ENCODE data around the gene NOTCH2.

The NOTCH2 gene

DNA sequence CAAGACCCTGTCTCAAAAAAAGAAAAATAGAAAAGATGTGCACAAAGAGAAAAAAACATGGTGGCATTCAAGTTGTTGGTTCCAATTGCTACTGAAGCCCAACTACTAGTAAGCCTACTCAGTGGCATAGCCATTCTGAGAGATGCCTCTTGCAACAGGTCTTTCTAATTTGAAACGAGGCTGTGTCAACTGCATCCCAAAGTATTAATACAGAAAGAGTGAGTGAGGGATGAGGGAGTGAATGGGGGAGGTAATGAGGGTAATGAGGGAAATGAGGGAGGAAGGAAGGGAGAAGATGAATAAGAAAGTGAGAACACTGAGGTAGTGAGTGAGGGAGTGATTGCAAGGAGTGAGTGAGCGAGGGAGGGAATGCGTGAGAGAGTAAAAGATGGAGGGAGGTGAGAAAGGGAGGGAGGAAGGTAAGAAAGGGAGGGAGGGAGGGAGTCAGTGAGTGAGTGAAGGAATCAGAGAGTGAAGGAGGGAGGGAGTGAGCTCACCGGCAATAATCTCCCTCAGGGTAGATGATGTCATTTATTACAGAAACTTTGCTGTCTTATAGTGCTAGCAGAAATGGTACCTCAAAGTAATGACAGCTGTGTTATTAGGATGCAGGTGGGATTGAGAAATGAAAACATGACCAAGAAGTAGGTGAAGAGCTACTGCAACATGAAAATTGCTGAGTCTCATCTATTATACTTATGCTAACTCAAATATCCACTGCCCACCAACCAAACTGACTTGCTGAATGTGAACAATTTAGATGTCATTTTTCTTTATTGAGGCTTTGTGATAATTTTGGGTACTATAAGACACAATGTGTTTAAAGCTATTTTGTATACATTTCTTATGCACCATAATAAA, 97.5 kb downstream of the NOTCH2 start:
- no peaks in the 10 kb centered on the region for H3K79me2 ChIP-seq (ENCODE audit: control insufficient read depth, insufficient read depth, low read length)
- no peak overlapping the region for H3K4me3 ChIP-seq (ENCODE audit: low read length)
- H3K4me1 ChIP-seq (ENCODE audit: control insufficient read depth, low read depth, low read length) = no peaks in the 10 kb centered on the region
- no peaks in the 10 kb centered on the region for H3K27me3 ChIP-seq (ENCODE audit: insufficient read depth, low read length, poor library complexity)
- no peak overlapping the region for H3K56ac ChIP-seq (ENCODE audit: low read length)
- no peaks in the 10 kb centered on the region for H3K79me1 ChIP-seq (ENCODE audit: low read length)
- H3K27ac ChIP-seq (ENCODE audit: low read depth, low read length) = no peak overlapping the region
- H3K4ac ChIP-seq (ENCODE audit: low read depth, low read length) = no peak overlapping the region
- no peak overlapping the region for H3K23ac ChIP-seq (ENCODE audit: low read length)
- H4K8ac ChIP-seq (ENCODE audit: low read depth, low read length) = no peak overlapping the region
- no peak overlapping the region for H2BK120ac ChIP-seq (ENCODE audit: low read depth, low read length)
- no peak overlapping the region for H2BK5ac ChIP-seq (ENCODE audit: low read length)
- no peak for DNase-seq
- H3K4me2 ChIP-seq (ENCODE audit: low read length) = no peak overlapping the region
- no peak overlapping the region for H4K5ac ChIP-seq (ENCODE audit: low read length)
- WGBS (ENCODE audit: extremely low coverage, insufficient coverage, low lambda C conversion rate) = 100% methylated on average over 2 of the region's 4 CpGs
- no peak overlapping the region for H2AK5ac ChIP-seq (ENCODE audit: low read length)
- H3K36me3 ChIP-seq (ENCODE audit: control insufficient read depth, insufficient read depth, low read length) = peaks cover 3% of the 10 kb centered on the region
- no peak overlapping the region for H3K18ac ChIP-seq (ENCODE audit: low read length)
- no peak overlapping the region for H2BK15ac ChIP-seq (replicated peaks; ENCODE audit: low read depth)
- no peak overlapping the region for H3K9ac ChIP-seq (ENCODE audit: low read length)

- Histone ChIP-seq H2AK5ac (ENCODE audit: low read length) (no peak overlapping the region), H4K5ac (ENCODE audit: low read length) (no peak overlapping the region), H2BK120ac (ENCODE audit: low read depth, low read length) (no peak overlapping the region), H3K4me3 (ENCODE audit: low read length) (no peak overlapping the region), H3K79me2 (ENCODE audit: control insufficient read depth, insufficient read depth, low read length) (no peaks in the 10 kb centered on the region), H3K27ac (ENCODE audit: low read depth, low read length) (no peak overlapping the region), H3K36me3 (ENCODE audit: control insufficient read depth, insufficient read depth, low read length) (peaks cover 3% of the 10 kb centered on the region), H3K27me3 (ENCODE audit: insufficient read depth, low read length, poor library complexity) (no peaks in the 10 kb centered on the region), H3K4ac (ENCODE audit: low read depth, low read length) (no peak overlapping the region), H4K8ac (ENCODE audit: low read depth, low read length) (no peak overlapping the region), H3K9ac (ENCODE audit: low read length) (no peak overlapping the region), H3K23ac (ENCODE audit: low read length) (no peak overlapping the region), H2BK15ac (replicated peaks; ENCODE audit: low read depth) (no peak overlapping the region), H3K4me1 (ENCODE audit: control insufficient read depth, low read depth, low read length) (no peaks in the 10 kb centered on the region), H2BK5ac (ENCODE audit: low read length) (no peak overlapping the region), H3K4me2 (ENCODE audit: low read length) (no peak overlapping the region), H3K18ac (ENCODE audit: low read length) (no peak overlapping the region), H3K56ac (ENCODE audit: low read length) (no peak overlapping the region), H3K79me1 (ENCODE audit: low read length) (no peaks in the 10 kb centered on the region)
- no peak for DNase-seq
- WGBS (ENCODE audit: extremely low coverage, insufficient coverage, low lambda C conversion rate) = no CpG with 5 or more reads among the region's 1 CpG
Measured at GRCh38 chr1:119968601-119969000, 100.9 kb downstream of the NOTCH2 start.

DNA sequence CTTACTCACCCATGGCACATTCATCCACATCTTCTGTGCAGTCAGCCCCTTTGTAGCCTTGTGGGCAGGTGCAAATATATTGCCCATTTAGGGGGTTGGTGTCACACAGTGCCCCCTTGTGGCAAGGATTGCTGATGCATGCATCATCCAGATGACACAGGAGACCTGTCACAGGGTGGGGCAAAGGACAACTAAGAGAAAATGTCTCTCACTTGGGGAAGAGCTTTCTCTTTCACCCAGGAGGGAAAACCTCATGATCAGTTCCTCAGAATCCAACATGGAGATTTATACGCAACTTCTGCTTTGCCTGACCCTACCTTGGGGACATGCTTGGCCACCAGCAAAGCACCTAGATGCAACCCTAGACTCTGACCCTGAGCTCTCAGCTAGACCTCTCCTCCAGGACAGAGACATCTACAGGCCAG, 101.4 kb downstream of the NOTCH2 start:
- Histone ChIP-seq H3K9ac (ENCODE audit: low read length) (no peak overlapping the region), H2AK5ac (ENCODE audit: low read length) (no peak overlapping the region), H3K4me3 (ENCODE audit: low read length) (no peak overlapping the region), H3K79me1 (ENCODE audit: low read length) (no peaks in the 10 kb centered on the region), H3K27ac (ENCODE audit: low read depth, low read length) (no peak overlapping the region), H2BK15ac (replicated peaks; ENCODE audit: low read depth) (no peak overlapping the region), H4K8ac (ENCODE audit: low read depth, low read length) (no peak overlapping the region), H2BK120ac (ENCODE audit: low read depth, low read length) (no peak overlapping the region), H3K79me2 (ENCODE audit: control insufficient read depth, insufficient read depth, low read length) (no peaks in the 10 kb centered on the region), H3K4ac (ENCODE audit: low read depth, low read length) (no peak overlapping the region), H2BK5ac (ENCODE audit: low read length) (no peak overlapping the region), H3K36me3 (ENCODE audit: control insufficient read depth, insufficient read depth, low read length) (peaks cover 3% of the 10 kb centered on the region), H3K27me3 (ENCODE audit: insufficient read depth, low read length, poor library complexity) (no peaks in the 10 kb centered on the region), H4K5ac (ENCODE audit: low read length) (no peak overlapping the region), H3K4me2 (ENCODE audit: low read length) (no peak overlapping the region), H3K18ac (ENCODE audit: low read length) (no peak overlapping the region), H3K23ac (ENCODE audit: low read length) (no peak overlapping the region), H3K56ac (ENCODE audit: low read length) (no peak overlapping the region), H3K4me1 (ENCODE audit: control insufficient read depth, low read depth, low read length) (no peaks in the 10 kb centered on the region)
- WGBS (ENCODE audit: extremely low coverage, insufficient coverage, low lambda C conversion rate) = no CpG with 5 or more reads among the region's 1 CpG
- DNase-seq = peak; percentile 79

DNA sequence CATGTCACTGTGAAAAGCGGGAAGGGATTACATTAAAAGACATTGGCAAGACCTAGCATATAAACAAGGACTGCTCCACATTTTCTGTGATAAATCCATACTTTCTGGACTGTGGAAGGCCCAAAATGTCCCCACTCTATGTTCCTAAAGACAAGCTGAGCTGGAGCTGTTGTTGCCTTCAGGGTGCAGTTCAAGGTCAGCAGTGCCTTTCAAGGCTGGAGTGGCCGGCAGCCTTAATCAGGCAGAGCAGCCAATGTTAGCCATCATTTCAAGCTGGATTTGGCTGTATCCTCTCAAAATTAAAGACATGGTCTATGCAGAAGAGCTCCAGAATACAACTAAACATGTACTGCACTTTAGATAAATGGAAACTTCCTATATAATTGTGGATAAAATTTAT, 102.8 kb downstream of the NOTCH2 start:
- H3K4me2 ChIP-seq (ENCODE audit: low read length) = no peak overlapping the region
- no peak overlapping the region for H2BK15ac ChIP-seq (replicated peaks; ENCODE audit: low read depth)
- H2BK120ac ChIP-seq (ENCODE audit: low read depth, low read length) = no peak overlapping the region
- no peaks in the 10 kb centered on the region for H3K27me3 ChIP-seq (ENCODE audit: insufficient read depth, low read length, poor library complexity)
- H3K23ac ChIP-seq (ENCODE audit: low read length) = no peak overlapping the region
- H3K79me1 ChIP-seq (ENCODE audit: low read length) = no peaks in the 10 kb centered on the region
- no peak overlapping the region for H4K8ac ChIP-seq (ENCODE audit: low read depth, low read length)
- H3K36me3 ChIP-seq (ENCODE audit: control insufficient read depth, insufficient read depth, low read length) = peaks cover 3% of the 10 kb centered on the region
- no peak overlapping the region for H3K4ac ChIP-seq (ENCODE audit: low read depth, low read length)
- no peak overlapping the region for H3K18ac ChIP-seq (ENCODE audit: low read length)
- no peak overlapping the region for H3K4me3 ChIP-seq (ENCODE audit: low read length)
- no peak overlapping the region for H2AK5ac ChIP-seq (ENCODE audit: low read length)
- H4K5ac ChIP-seq (ENCODE audit: low read length) = no peak overlapping the region
- DNase-seq = no peak
- H3K56ac ChIP-seq (ENCODE audit: low read length) = no peak overlapping the region
- H3K9ac ChIP-seq (ENCODE audit: low read length) = no peak overlapping the region
- no peak overlapping the region for H3K27ac ChIP-seq (ENCODE audit: low read depth, low read length)
- no peaks in the 10 kb centered on the region for H3K79me2 ChIP-seq (ENCODE audit: control insufficient read depth, insufficient read depth, low read length)
- no peak overlapping the region for H2BK5ac ChIP-seq (ENCODE audit: low read length)
- no CpG with 5 or more reads among the region's 2 CpGs for WGBS (ENCODE audit: extremely low coverage, insufficient coverage, low lambda C conversion rate)
- H3K4me1 ChIP-seq (ENCODE audit: control insufficient read depth, low read depth, low read length) = no peaks in the 10 kb centered on the region

DNA sequence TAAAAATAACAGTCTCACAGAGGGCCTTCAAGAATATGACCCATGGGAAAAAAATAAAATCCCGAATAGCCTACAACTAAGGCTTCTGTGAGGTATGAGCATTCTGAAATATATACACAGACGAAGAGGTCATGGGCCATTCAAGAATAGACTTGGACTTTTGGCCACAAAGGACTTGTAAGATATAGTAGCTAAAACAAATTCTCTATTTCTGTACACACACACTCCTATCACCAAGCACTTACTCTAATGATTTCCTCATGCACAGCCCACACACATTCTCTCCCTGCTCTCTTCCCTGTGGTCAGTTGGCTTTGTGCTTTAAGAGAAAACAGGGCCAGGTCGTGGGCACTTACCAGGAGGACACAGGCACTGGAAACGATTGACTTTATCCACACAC, 103.4 kb downstream of the NOTCH2 start:
- no peak overlapping the region for H2BK15ac ChIP-seq (replicated peaks; ENCODE audit: low read depth)
- no peaks in the 10 kb centered on the region for H3K4me1 ChIP-seq (ENCODE audit: control insufficient read depth, low read depth, low read length)
- H2AK5ac ChIP-seq (ENCODE audit: low read length) = no peak overlapping the region
- no peak overlapping the region for H4K8ac ChIP-seq (ENCODE audit: low read depth, low read length)
- H3K18ac ChIP-seq (ENCODE audit: low read length) = no peak overlapping the region
- DNase-seq = no peak
- H2BK120ac ChIP-seq (ENCODE audit: low read depth, low read length) = no peak overlapping the region
- H4K5ac ChIP-seq (ENCODE audit: low read length) = no peak overlapping the region
- no peak overlapping the region for H3K23ac ChIP-seq (ENCODE audit: low read length)
- no peak overlapping the region for H3K56ac ChIP-seq (ENCODE audit: low read length)
- no peak overlapping the region for H3K4me3 ChIP-seq (ENCODE audit: low read length)
- H3K4me2 ChIP-seq (ENCODE audit: low read length) = no peak overlapping the region
- no peak overlapping the region for H2BK5ac ChIP-seq (ENCODE audit: low read length)
- H3K79me2 ChIP-seq (ENCODE audit: control insufficient read depth, insufficient read depth, low read length) = no peaks in the 10 kb centered on the region
- H3K27ac ChIP-seq (ENCODE audit: low read depth, low read length) = no peak overlapping the region
- no peaks in the 10 kb centered on the region for H3K27me3 ChIP-seq (ENCODE audit: insufficient read depth, low read length, poor library complexity)
- no peaks in the 10 kb centered on the region for H3K79me1 ChIP-seq (ENCODE audit: low read length)
- no peak overlapping the region for H3K9ac ChIP-seq (ENCODE audit: low read length)
- H3K36me3 ChIP-seq (ENCODE audit: control insufficient read depth, insufficient read depth, low read length) = peaks cover 3% of the 10 kb centered on the region
- H3K4ac ChIP-seq (ENCODE audit: low read depth, low read length) = no peak overlapping the region
- WGBS (ENCODE audit: extremely low coverage, insufficient coverage, low lambda C conversion rate) = no CpG with 5 or more reads among the region's 4 CpGs
